HL-60 (cell line): Measurements from ENCODE around the gene PDLIM5.

ENCODE experiments used
- CTCF ChIP-seq: IDR thresholded peaks from one replicate; pipeline ENCODE4 v1.5.1; 2011; ENCODE audit warnings: low read length, control low read depth, inconsistent platforms; ENCODE audit not compliant: insufficient read depth
- GABPA ChIP-seq: IDR thresholded peaks from 2 replicates; pipeline ENCODE4 v1.6.1; 2012; ENCODE audit warnings: low read depth
- POLR2AphosphoS5 ChIP-seq: IDR thresholded peaks from 2 replicates; pipeline ENCODE4 v1.6.1; 2012; ENCODE audit warnings: low read depth

GRCh38 chr4:94634271-94634670 lies 182.5 kb downstream of the PDLIM5 start:
- TF ChIP-seq CTCF = no peak
- TF ChIP-seq POLR2AphosphoS5 = no peak
- TF ChIP-seq GABPA = no peak
